Middle frontal gyrus (tissue), 1 donor: ENCODE measurements around the gene LCLAT1.

Experiments
- DNase-seq: peaks from one replicate; pipeline ENCODE4 v3.0.0-alpha.2; 2015; ENCODE audit warnings: low spot score; ENCODE audit errors: extremely low spot score

LCLAT1 gene

DNA sequence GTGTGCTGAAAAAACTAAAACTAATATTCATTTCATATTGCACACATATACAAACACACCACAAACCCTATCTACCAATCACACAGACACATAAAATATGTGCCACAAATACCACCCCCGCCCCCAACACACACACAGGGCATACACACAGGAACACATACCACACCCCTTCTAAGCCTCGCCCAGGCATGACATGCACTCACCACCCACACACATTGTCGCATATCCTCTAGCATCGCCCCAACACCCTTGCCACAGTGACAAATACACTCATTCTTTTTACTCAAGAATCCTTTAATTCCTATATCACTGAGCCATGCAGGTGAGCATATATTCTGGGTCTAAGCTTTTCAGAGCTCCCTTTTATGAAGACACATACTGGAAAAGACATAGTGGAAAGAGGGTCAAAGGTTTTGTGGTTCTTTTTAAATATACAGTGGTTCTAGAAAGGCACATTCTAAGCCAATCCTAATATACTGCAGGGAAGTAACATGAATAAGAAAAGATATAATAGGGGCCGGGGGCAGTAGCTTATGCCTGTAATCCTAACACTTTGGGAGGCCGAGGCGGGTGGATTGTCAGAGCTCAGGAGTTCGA is 24.5 kb upstream of the LCLAT1 start:
- DNase-seq: no peak

DNA sequence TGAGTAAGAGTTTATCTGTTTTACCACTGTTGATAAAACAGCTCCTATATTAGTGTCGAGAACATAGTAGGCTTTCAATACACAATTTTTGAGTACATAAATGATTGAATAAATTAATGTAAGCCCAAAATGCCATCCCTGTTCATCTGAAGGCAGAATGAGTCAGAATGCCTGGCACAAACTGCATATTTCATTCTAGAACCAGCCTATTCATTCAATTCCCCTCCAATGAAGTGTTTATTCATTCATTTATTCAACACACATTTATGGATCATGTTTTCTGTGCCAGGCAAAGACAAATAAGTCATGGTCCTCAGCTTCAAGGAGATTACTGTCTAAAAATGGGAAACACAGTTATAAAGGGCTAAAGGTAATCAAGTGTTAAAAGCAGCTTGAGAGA is 22.8 kb upstream of the LCLAT1 start:
- no peak for DNase-seq

DNA sequence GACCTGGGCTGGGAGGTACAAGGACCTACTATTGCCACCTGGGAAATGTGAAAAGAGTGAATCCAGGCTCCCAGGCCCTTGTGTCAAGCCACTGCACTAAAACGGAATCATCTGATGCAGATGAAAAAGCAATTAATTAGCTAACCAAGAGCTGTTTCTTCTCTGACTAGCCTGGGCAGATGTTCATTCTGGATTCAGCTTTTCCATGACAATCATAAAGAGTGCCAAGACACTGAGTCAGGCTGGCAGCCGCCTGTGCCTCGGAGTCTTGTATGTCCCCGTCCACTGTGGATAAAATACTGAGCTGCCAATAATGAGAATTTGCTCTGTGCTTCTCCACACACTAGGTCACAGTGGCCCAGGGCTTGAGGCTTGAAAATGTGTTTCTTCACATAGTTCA is 21.7 kb upstream of the LCLAT1 start:
- no peak for DNase-seq

DNA sequence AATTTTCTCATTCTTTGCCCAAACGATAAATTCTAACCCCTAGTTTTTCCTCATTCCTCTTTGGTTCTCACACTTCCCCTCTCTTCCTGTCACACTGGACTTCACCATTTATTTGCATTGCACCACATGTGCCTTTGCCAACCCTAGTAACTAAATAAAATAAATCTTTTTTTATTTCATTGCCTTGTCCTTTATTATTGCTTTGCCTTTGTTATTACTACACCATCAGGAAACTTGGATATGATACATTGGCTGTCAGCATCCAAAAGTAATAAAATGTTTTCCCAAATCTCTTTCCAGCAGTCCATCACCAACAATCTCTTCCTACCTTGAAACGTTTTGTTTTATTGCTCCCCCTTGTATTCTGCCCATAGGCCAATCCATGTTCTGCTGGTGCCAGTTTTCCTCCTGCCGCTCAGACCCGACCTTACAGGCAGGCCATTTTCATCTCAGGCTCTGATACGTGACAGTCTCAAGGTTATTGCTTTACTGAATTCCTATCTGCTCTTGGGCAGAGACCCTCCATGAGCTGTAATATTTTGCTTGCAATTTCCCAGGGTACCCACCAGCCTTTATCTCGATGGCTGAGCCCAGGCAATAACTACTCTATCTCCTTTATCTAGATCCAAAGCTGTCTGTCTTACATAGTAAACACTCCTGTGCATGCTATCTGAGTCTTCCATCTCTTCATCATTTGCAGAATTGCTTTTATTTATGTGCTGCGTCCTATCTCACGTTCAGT is 19.3 kb upstream of the LCLAT1 start:
- no peak for DNase-seq

GRCh38 chr2:30428348-30428662 is 18.7 kb upstream of the LCLAT1 start:
- no peak for DNase-seq

DNA sequence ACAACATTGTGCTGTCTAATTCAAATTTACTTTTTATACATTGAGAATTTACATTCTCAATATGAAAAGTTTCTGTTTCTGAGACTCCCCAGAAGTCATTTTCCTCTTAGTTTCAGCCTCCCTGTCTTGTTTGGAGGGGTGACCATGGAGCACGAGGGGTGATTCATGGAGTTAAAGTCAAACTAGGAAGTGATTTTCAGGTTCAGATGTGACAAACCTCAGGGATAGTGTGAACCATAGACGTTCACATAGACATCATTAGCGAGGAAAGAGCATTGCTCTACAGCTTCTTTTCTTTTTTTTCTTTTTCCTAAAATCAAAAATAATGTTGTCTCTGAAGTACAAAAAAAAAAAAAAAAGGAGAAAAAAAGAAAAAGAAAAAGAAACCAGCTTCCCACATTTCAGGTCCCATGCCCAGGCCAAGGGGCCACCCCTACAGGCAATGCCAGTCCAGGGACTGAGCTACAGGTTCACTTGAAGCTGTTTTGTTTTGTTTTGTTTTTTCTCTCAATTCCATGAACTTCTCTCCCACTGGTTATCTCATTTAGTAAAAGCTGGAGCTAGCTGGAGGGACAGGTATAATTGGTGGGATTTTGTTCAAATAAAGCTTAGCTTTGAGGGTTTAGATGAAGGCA is 18.1 kb upstream of the LCLAT1 start:
- no peak for DNase-seq

GRCh38 chr2:30433541-30434299 is 13.3 kb upstream of the LCLAT1 start:
- DNase-seq: no peak

DNA sequence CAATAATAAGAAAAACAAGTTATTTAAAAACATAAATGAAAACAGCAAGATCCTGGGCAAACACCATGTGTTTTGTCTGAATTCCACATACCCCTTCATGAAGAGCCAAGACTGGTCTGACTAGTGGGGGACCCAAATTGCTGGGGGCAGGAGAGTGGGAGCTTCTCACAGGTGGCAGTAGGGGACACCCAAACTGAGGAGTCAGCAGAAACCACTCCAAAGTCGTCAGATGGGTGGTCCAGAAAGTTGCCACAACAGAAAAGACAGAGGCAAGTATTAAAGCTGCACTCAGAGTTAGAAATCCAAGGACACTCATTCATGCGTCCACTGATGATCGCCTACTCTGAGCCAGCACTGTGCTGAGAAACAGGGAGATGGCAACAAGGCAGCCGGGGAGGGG is 12.3 kb upstream of the LCLAT1 start:
- no peak for DNase-seq

DNA sequence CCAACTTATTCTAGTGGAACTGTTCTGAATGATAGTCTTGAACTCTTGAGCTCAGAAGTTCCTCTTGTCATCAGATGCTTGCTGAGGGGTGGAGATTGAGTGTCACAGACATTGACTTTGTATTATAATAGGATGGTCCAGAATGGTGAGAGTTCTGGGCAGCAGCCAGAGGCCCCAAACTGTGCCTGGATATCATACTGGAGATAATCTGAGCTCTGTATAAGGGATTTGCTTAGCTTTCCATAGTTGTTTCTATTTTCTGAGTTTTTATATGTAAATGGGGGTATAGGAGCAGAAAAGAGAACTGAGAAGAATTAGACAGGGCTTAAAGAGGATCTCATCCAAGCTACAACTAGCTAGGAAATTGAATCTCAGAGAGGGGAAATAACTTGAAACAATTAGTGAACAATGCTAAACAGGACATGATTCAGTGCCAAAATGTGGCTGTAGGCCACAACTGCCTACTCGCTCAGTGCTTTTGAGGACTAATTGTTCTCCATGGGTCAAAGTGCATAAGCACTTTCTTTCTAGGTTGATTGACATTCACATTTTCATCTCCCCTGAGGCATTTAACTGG is 10.1 kb upstream of the LCLAT1 start:
- DNase-seq: no peak

- no peak for DNase-seq
These were observed 9.1 kb upstream of the LCLAT1 start for GRCh38 chr2:30437809-30438548.

DNA sequence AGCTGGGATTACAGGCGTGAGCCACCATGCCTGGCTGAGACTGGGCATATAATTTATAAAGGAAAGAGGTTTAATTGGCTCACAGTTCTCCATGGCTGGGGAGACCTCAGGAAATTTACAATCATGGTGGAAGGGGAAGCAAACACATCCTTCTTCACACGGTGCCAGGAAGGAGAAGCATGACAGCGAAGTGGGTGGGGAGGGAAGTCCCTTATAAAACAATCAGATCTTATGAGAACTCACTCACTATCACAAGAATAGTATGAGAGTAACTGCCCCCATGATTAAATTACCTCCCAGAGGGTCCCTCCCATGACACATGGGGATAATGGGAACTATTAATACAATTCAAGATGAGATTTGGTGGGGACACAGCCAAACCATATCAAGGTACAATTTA is 7.8 kb upstream of the LCLAT1 start:
- DNase-seq: no peak

DNA sequence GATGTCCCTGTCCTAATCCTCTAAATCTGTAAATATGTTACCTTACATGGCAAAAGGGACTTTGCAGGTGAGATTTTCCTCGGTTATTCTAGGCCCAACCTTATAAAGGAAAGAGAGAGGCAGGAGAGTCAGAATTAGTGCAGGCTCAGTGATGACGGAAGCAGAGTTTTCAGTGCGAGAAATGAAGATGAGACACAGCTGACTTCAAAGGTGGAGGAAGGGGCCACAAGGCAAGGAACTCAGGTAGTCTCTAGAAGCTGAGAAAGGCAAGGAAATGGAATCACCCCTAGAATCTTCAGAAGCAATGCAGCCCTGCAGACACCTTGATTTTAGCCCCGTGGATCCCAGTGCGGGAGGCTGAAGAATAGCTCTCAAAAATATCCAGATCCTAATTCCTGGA is 7.2 kb upstream of the LCLAT1 start:
- DNase-seq: no peak

- no peak for DNase-seq
These were observed 6.0 kb upstream of the LCLAT1 start for GRCh38 chr2:30441023-30441422.

DNA sequence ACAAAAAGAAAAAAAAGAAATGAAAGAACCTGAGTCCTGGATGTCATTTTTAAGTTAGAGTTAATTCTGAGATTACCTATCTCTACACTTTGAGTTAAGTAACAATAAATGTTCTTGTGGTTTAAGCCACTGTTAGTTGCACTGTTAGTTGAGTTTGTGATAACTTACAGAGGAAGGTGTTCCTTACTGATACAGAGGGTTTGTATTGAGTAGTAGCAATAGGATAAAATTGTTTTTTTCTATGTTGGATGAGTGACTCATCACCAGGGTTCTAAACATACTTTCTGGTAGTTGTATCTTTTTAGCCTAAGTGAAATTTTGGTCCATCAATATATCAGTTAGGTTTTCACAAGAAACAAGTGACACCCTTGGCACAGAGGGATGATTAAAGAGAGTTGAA is 4.0 kb upstream of the LCLAT1 start:
- DNase-seq: no peak

DNA sequence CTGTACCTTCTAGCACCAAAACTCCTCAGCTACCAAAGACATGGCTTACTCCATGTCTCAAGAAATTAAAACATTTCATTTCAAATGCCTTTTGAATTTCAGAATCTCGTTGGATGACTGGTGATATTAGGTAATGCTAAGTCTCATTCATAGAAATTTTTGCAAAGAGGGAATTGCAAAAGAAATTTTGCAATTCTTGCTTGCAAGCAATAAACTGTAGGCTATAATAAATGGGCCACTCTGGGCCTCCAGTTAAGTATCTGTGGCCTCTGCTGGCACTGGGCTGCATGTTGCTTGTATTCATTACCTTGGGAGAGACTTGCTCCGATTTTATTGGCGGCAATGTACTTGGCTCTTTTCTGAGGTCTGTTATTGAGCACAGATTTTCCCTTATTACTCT is 2.8 kb upstream of the LCLAT1 start:
- DNase-seq: no peak

GRCh38 chr2:30445266-30445821 is 1.7 kb upstream of the LCLAT1 start:
- no peak for DNase-seq

DNA sequence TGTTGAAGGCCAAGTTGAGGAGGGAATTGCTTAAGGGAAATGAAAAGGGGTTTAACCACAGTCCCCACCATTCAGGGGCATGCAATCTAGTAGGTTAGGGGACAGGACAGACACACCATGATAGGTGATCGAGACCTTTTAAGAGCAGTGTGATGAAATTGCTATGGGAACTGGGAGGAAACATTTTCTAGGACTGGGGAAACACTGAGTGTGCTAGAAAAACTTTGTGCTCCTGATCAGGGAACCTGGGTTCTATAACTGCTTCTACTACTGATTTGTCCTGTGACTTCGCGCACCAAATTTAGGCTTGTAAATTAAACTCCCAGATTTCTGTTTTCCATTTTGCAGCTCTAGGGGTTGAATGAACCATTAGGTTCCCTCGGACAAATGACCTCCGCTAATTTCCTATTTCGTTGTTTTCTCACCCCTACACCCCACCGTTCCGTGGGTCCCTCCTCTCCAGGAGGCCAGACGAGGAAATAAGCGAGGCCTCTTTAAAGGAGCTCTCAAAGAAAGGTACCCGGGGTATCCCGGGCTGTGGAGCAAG is 371 bp upstream of the LCLAT1 start:
- DNase-seq: no peak

DNA sequence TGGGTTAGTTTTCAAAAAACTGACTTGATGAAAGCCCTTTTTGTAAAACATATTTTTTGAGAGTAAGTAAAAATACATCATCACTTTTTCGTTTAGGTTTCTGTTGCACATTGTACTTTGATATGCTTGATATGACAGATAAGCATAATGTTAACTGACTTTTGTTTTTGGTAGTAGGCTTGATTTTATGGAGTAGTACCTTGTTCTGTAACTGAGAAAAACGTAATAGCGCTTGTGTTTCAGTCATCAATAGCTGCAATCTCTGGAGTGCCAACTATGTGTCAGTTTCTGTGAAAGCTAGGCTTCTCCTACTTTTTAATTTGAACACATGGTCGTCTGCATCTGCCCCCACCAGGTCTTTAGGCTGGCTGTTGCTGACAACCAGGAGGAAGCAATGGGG is 1.3 kb downstream of the LCLAT1 start:
- DNase-seq: no peak

GRCh38 chr2:30448866-30449265 is 1.8 kb downstream of the LCLAT1 start:
- no peak for DNase-seq

DNA sequence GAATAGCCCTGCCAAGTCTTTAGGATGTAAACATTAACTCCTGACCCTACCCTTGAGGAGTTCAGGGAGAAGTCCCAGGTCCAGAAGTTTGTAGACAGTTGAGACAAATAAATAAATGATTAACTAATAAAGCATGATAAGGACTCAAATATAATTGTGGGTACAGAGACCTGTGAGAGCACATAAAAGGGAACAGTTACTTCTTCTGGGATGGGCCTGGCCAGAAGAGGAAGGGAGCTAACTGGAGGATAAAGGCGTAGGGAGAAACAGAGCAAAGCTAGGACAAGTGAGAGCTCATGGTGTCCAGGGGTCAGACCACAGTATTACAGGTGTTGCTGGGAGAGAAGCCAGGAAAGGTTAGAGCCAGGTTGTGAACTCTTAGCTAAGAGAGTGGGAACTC is 3.0 kb downstream of the LCLAT1 start:
- no peak for DNase-seq

DNA sequence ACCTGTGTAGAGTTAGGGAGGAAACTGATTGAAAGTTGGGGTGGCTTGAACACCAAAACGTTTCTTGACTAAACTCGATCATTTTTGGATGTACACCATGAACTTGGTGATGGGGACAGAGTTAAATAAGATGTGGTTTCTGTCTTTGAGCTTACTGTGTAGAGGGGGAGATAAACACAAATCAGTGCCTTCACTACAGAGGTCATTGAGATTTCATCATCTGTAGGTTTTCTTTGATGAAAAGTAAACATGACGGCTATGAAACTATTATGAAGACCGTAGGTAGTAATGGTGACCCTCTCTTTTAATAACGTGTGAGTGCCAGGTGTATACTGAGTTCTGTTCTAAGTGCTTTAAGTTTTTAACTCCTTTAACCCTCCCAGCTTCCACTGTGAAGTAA is 6.5 kb downstream of the LCLAT1 start:
- DNase-seq: no peak
